Stimulated activated CD4-positive, alpha-beta T cell treated with anti-CD3 and anti-CD28 coated beads, Interleukin-12 subunit alpha, Interleukin-12 subunit beta, amount 100 ng/mL, for 48 hours (primary cell): ENCODE data around the gene DCST1.

Source experiments
- DNase-seq, 3 donors: peaks; one replicate each; pipeline ENCODE4 v3.0.0-alpha.2; 2020; ENCODE audit warnings: low read depth in 2 of 3, low spot score in 1 of 3

DCST1 gene

GRCh38 chr1:155070721-155071569 is 37.3 kb downstream of the DCST1 start:
- DNase-seq: peak in 2 of 3 donors; percentile 69 to 72

GRCh38 chr1:155071701-155072100 is 38.1 kb downstream of the DCST1 start:
- no peak for DNase-seq

GRCh38 chr1:155072531-155073289 is 39.1 kb downstream of the DCST1 start:
- no peak for DNase-seq

GRCh38 chr1:155073377-155074242 is 40.0 kb downstream of the DCST1 start:
- DNase-seq: no peak

- DNase-seq: no peak
These were observed 41.9 kb downstream of the DCST1 start for GRCh38 chr1:155075535-155075934.

GRCh38 chr1:155076371-155076770 is 42.7 kb downstream of the DCST1 start:
- DNase-seq: no peak

- DNase-seq: no peak
These were observed 43.7 kb downstream of the DCST1 start for GRCh38 chr1:155077346-155077745.

- no peak for DNase-seq
These were observed 44.3 kb downstream of the DCST1 start for GRCh38 chr1:155077758-155078445.

- DNase-seq: peak in 1 of 3 donors; percentile 40
These were observed 45.0 kb downstream of the DCST1 start, which contains the start of gene EFNA3 for GRCh38 chr1:155078469-155079209. EFNA3 (plus strand) TSS chr1:155078837; CDS start chr1:155078942, 105 bp downstream.

GRCh38 chr1:155079210-155079486 is 45.5 kb downstream of the DCST1 start:
- no peak for DNase-seq

- DNase-seq: no peak
These were observed 46.1 kb downstream of the DCST1 start for GRCh38 chr1:155079487-155080311.

GRCh38 chr1:155080312-155081228 is 46.9 kb downstream of the DCST1 start:
- no peak for DNase-seq

- no peak for DNase-seq
These were observed 48.1 kb downstream of the DCST1 start for GRCh38 chr1:155081472-155082300.

GRCh38 chr1:155082301-155083051 is 48.9 kb downstream of the DCST1 start:
- DNase-seq: no peak

- no peak for DNase-seq
These were observed 49.5 kb downstream of the DCST1 start for GRCh38 chr1:155083052-155083541.
